ENCODE data around the gene SNX3. TPM values are rescaled to one million over a fixed set of nuclear protein-coding genes. Genes with fewer than 3 reads are reported as not detected.

The SNX3 gene
- total RNA-seq, 1 donor from 2014 or later = 178 TPM

DNA sequence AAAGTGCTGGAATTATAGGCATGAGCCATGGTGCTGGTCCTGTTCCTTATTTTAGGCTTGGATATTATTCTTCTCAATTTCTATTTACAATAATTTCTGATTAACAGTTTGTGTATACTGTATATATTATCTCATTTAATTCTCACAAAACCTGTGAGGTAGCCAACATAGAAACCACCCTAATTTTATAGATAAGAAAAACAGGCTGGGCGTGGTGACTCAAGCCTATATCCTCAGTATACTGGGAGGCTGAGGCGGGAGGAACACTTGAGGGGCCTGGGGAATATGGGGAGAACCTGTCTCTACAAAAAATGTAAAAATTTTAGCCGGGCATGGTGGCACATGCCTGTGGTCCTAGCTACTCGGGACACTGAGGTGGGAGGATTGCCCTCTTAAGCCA is 30.3 kb upstream of the SNX3 start:
- H3K36me3 Mint-ChIP-seq (ENCODE audit: low read depth) = no peaks in the 10 kb centered on the region
- TF ChIP-seq, protein P1, sequence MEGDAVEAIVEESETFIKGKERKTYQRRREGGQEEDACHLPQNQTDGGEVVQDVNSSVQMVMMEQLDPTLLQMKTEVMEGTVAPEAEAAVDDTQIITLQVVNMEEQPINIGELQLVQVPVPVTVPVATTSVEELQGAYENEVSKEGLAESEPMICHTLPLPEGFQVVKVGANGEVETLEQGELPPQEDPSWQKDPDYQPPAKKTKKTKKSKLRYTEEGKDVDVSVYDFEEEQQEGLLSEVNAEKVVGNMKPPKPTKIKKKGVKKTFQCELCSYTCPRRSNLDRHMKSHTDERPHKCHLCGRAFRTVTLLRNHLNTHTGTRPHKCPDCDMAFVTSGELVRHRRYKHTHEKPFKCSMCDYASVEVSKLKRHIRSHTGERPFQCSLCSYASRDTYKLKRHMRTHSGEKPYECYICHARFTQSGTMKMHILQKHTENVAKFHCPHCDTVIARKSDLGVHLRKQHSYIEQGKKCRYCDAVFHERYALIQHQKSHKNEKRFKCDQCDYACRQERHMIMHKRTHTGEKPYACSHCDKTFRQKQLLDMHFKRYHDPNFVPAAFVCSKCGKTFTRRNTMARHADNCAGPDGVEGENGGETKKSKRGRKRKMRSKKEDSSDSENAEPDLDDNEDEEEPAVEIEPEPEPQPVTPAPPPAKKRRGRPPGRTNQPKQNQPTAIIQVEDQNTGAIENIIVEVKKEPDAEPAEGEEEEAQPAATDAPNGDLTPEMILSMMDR (IDR thresholded peaks at IDR 0.05) = no peak
- H3K4me1 Mint-ChIP-seq (ENCODE audit: low read depth) = peaks cover 15% of the 10 kb centered on the region
- H3K4me3 Mint-ChIP-seq (ENCODE audit: unreplicated experiment) = no peak overlapping the region
- no peak for DNase-seq (ENCODE audit: low spot score)
- H3K9me3 Mint-ChIP-seq (ENCODE audit: low read depth) = no peaks in the 10 kb centered on the region
- H3K27ac Mint-ChIP-seq (ENCODE audit: unreplicated experiment) = no peak overlapping the region
- H3K27me3 Mint-ChIP-seq (ENCODE audit: low read depth) = no peaks in the 10 kb centered on the region

DNA sequence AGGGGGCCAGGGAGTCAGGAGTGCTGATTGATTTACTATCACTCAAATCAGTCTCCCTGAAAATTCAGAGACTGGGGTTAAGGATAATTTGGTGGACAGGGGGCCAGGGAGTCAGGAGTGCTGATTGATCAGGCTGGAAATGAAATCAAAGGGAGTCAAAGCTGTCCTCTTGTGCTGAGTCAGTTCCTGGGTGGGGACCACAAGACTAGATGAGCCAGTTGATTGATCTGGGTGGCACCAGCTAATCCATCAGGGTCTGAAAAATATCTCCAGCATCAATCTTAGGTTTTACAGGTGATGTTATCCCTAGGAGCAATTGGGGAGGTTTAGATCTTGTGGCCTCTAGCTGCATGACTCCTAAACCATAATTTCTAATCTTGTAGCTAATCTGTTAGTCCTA is 27.9 kb upstream of the SNX3 start:
- TF ChIP-seq, protein P1 (IDR thresholded peaks at IDR 0.05) = no peak
- H3K27ac Mint-ChIP-seq (ENCODE audit: unreplicated experiment) = no peak overlapping the region
- H3K36me3 Mint-ChIP-seq (ENCODE audit: low read depth) = no peaks in the 10 kb centered on the region
- no peaks in the 10 kb centered on the region for H3K4me1 Mint-ChIP-seq (ENCODE audit: low read depth)
- H3K4me3 Mint-ChIP-seq (ENCODE audit: unreplicated experiment) = no peak overlapping the region
- H3K27me3 Mint-ChIP-seq (ENCODE audit: low read depth) = no peaks in the 10 kb centered on the region
- no peak for DNase-seq (ENCODE audit: low spot score)
- H3K9me3 Mint-ChIP-seq (ENCODE audit: low read depth) = no peaks in the 10 kb centered on the region

DNA sequence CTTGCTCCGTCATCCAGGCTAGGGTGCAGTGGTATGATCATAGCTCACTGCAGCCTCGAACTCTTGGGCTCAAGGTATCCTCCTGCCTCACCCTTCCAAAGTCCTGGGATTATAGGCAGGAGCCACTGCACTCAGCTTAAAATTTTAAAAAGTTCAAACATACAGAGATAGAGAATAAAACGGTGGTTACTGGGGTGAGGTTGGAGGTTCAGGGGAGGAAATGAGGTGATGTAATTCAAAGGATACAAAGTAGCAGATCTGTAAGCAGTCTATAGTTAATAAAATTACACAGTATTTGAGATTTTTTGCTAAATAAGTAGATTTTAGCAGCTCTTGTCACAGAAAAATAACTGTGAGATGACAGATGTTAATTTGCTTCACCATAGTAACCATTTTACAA is 26.5 kb upstream of the SNX3 start:
- Mint-ChIP-seq H3K36me3 (ENCODE audit: low read depth) (no peaks in the 10 kb centered on the region), H3K4me1 (ENCODE audit: low read depth) (no peaks in the 10 kb centered on the region), H3K27ac (ENCODE audit: unreplicated experiment) (no peak overlapping the region), H3K27me3 (ENCODE audit: low read depth) (no peaks in the 10 kb centered on the region), H3K9me3 (ENCODE audit: low read depth) (no peaks in the 10 kb centered on the region), H3K4me3 (ENCODE audit: unreplicated experiment) (no peak overlapping the region)
- no peak for DNase-seq (ENCODE audit: low spot score)
- TF ChIP-seq, protein P1 (IDR thresholded peaks at IDR 0.05) = no peak

DNA sequence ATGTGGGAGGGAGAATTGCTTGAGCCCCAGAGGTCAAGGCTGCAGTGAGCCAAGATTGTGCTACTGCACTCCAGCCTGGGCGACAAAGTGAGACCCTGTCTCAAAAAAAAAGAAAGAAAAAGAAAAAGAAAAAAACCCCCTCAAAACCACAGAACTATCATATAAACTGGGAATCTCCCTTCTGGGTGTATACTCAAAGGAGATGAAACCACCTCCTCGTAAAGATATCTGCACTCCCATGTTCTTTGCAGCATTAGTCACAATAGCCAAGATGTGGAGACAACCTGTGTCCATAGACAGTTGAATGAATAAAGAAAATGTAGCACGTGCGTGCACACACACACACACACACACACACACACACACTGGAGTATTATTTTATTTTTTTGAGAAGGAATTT is 25.5 kb upstream of the SNX3 start:
- Mint-ChIP-seq H3K27ac (ENCODE audit: unreplicated experiment) (no peak overlapping the region), H3K27me3 (ENCODE audit: low read depth) (no peaks in the 10 kb centered on the region), H3K9me3 (ENCODE audit: low read depth) (no peaks in the 10 kb centered on the region), H3K36me3 (ENCODE audit: low read depth) (no peaks in the 10 kb centered on the region), H3K4me1 (ENCODE audit: low read depth) (no peaks in the 10 kb centered on the region), H3K4me3 (ENCODE audit: unreplicated experiment) (no peak overlapping the region)
- DNase-seq (ENCODE audit: low spot score) = no peak
- TF ChIP-seq, protein P1 (IDR thresholded peaks at IDR 0.05) = no peak

DNA sequence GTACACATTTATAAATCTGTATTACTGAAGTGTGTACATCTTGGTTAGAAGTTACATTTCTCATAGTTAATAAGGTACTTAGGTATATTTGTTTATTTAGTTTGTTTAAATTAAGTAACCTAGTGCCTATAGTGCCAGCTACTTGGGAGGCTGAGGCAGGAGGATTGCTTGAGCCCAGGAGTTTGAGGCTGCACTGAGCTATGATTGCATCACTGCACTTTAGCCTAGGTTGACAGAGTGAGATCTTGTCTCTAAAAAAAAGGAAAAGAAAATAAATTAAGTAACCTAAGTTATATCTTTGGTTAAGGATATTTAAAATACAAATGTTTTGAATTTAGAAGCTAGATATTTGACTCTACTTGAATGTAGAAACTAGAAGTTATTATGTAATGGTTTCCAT is 24.5 kb upstream of the SNX3 start:
- TF ChIP-seq, protein P1 (IDR thresholded peaks at IDR 0.05) = no peak
- Mint-ChIP-seq H3K27me3 (ENCODE audit: low read depth) (no peaks in the 10 kb centered on the region), H3K4me3 (ENCODE audit: unreplicated experiment) (no peak overlapping the region)

More for the DNA sequence above, 24.5 kb upstream of the SNX3 start:
- no peaks in the 10 kb centered on the region for H3K9me3 Mint-ChIP-seq (ENCODE audit: low read depth)
- no peaks in the 10 kb centered on the region for H3K36me3 Mint-ChIP-seq (ENCODE audit: low read depth)
- DNase-seq (ENCODE audit: low spot score) = no peak
- no peaks in the 10 kb centered on the region for H3K4me1 Mint-ChIP-seq (ENCODE audit: low read depth)
- no peak overlapping the region for H3K27ac Mint-ChIP-seq (ENCODE audit: unreplicated experiment)

Measured in chondrocyte (in vitro differentiated cells).